ENCODE data around the gene SLC12A4.

SLC12A4 gene

DNA sequence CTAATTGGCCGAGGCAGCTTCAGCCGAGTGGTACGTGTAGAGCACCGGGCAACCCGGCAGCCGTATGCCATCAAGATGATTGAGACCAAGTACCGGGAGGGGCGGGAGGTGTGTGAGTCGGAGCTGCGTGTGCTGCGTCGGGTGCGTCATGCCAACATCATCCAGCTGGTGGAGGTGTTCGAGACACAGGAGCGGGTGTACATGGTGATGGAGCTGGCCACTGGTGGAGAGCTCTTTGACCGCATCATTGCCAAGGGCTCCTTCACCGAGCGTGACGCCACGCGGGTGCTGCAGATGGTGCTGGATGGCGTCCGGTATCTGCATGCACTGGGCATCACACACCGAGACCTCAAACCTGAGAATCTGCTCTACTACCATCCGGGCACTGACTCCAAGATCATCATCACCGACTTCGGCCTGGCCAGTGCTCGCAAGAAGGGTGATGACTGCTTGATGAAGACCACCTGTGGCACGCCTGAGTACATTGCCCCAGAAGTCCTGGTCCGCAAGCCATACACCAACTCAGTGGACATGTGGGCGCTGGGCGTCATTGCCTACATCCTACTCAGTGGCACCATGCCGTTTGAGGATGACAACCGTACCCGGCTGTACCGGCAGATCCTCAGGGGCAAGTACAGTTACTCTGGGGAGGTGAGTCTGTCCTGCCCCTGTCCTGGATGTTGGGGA, 59.2 kb downstream of the SLC12A4 start:
- TF ChIP-seq, protein P1, sequence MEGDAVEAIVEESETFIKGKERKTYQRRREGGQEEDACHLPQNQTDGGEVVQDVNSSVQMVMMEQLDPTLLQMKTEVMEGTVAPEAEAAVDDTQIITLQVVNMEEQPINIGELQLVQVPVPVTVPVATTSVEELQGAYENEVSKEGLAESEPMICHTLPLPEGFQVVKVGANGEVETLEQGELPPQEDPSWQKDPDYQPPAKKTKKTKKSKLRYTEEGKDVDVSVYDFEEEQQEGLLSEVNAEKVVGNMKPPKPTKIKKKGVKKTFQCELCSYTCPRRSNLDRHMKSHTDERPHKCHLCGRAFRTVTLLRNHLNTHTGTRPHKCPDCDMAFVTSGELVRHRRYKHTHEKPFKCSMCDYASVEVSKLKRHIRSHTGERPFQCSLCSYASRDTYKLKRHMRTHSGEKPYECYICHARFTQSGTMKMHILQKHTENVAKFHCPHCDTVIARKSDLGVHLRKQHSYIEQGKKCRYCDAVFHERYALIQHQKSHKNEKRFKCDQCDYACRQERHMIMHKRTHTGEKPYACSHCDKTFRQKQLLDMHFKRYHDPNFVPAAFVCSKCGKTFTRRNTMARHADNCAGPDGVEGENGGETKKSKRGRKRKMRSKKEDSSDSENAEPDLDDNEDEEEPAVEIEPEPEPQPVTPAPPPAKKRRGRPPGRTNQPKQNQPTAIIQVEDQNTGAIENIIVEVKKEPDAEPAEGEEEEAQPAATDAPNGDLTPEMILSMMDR (IDR thresholded peaks at IDR 0.05; ENCODE audit: insufficient read depth, low read length, poor library complexity, severe bottlenecking), result no peak
- Histone ChIP-seq H3K27me3 (replicated peaks; ENCODE audit: control insufficient read depth, insufficient read depth, low read length) (no peaks in the 10 kb centered on the region), H3K36me3 (ENCODE audit: control insufficient read depth, insufficient read depth, low read length) (peaks cover 9% of the 10 kb centered on the region), H3K4me3 (replicated peaks; ENCODE audit: low read depth, low read length) (no peak overlapping the region)
- DNase-seq (ENCODE audit: extremely low read depth, insufficient read length), result no peak

DNA sequence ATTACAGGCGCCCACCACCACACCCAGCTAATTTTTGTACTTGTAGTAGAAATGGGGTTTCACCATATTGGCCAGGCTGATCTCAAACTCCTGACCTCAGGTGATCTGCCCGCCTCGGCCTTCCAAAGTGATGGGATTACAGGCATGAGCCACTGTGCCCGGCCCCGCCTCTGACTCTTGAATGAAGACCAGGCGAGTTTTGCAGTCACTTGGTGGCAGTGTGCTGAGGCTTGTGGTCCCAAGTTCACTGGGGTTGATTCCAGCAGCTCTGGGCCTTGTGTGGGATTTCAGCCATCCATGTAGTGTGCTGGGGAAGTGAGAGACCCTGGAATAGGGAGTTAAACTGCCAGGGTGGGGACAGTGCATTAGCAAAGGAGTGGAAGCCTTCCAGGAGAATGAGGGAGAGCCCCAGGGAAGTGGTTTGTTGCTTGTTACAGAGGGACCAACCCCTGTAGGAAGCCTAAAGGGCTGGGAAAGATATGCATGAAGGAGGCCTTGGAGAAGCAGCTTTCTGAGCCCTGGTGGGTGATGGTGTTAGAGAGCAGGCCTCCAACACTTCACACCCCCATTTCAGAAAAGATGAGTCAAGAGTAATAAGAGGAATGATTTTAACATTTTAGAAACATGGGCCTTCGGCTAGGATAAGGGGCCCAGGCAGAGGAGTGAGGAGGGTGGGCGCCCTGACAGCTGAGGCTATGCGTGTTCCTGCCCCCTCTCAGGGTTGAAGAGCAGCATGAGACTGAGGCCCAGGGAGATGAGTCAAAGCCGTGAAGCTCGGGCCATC, 60.8 kb downstream of the SLC12A4 start:
- TF ChIP-seq, protein P1 (IDR thresholded peaks at IDR 0.05; ENCODE audit: insufficient read depth, low read length, poor library complexity, severe bottlenecking), result no peak
- DNase-seq (ENCODE audit: extremely low read depth, insufficient read length), result no peak
- H3K27me3 ChIP-seq (replicated peaks; ENCODE audit: control insufficient read depth, insufficient read depth, low read length), result no peaks in the 10 kb centered on the region
- no peak overlapping the region for H3K4me3 ChIP-seq (replicated peaks; ENCODE audit: low read depth, low read length)
- H3K36me3 ChIP-seq (ENCODE audit: control insufficient read depth, insufficient read depth, low read length), result peaks cover 9% of the 10 kb centered on the region

DNA sequence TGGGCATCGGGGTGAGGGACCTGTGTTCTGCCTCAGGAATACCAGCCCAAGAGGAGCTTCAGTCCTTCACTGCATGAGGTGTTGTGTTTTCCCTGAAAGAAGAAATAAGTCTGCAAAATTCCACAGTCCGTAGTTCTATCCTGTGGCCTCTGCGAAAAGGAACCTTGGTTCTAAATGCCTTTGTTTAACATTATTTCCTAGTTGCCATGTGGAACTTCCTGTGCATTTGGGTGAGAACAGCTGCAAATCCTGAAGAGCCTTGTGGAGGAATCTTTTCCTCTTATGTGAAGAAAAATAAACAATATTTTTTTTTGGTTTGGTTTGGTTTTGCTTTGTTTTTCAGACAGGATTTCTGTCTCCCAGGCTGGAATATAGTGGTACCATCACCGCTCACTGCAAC, 65.6 kb downstream of the SLC12A4 start:
- H3K4me3 ChIP-seq (replicated peaks; ENCODE audit: low read depth, low read length), result no peak overlapping the region
- TF ChIP-seq, protein P1 (IDR thresholded peaks at IDR 0.05; ENCODE audit: insufficient read depth, low read length, poor library complexity, severe bottlenecking), result no peak
- no peaks in the 10 kb centered on the region for H3K27me3 ChIP-seq (replicated peaks; ENCODE audit: control insufficient read depth, insufficient read depth, low read length)
- no peaks in the 10 kb centered on the region for H3K36me3 ChIP-seq (ENCODE audit: control insufficient read depth, insufficient read depth, low read length)
- DNase-seq (ENCODE audit: extremely low read depth, insufficient read length), result no peak

DNA sequence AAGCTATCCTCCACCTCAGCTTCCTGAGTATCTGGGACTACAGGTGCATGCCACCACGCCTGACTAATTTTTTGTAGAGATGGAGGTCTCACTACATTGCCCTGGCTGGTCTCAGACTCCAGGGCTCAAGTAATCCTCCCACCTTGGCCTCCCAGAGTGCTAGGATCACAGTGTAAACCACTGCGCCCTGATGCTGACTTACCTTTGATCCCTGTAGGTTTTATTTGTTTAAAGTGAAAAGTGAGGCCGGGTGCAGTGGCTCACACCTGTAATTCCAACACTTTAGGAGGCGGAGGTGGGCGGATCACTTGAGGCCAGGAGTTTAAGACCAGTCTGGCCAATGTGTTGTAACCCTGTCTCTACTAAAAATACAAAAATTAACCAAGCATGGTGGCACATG, 66.7 kb downstream of the SLC12A4 start:
- TF ChIP-seq, protein P1 (IDR thresholded peaks at IDR 0.05; ENCODE audit: insufficient read depth, low read length, poor library complexity, severe bottlenecking), result no peak
- H3K36me3 ChIP-seq (ENCODE audit: control insufficient read depth, insufficient read depth, low read length), result no peaks in the 10 kb centered on the region
- DNase-seq (ENCODE audit: extremely low read depth, insufficient read length), result no peak
- no peaks in the 10 kb centered on the region for H3K27me3 ChIP-seq (replicated peaks; ENCODE audit: control insufficient read depth, insufficient read depth, low read length)
- no peak overlapping the region for H3K4me3 ChIP-seq (replicated peaks; ENCODE audit: low read depth, low read length)

DNA sequence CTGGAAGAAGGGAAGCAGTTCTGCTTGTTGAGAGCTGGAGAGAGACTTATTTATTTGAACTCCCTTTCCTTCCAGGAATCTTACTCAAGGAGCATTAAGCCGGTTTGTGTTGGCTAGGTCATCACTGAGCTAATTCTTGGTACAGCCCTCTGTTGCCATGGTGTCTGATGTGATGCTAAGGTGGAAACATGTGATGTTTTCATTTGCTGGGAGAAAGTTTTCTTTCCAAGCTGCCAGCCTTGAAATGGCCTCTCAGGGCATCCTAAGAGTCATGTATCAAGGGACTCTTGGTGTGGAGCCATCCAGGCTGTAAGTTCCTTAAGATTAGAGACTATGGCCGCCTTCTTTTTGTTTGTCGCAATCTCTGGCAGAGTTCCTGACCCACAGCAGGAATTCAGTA, 71.2 kb downstream of the SLC12A4 start:
- H3K4me3 ChIP-seq (replicated peaks; ENCODE audit: low read depth, low read length), result no peak overlapping the region
- TF ChIP-seq, protein P1 (IDR thresholded peaks at IDR 0.05; ENCODE audit: insufficient read depth, low read length, poor library complexity, severe bottlenecking), result no peak
- no peak for DNase-seq (ENCODE audit: extremely low read depth, insufficient read length)
- H3K27me3 ChIP-seq (replicated peaks; ENCODE audit: control insufficient read depth, insufficient read depth, low read length), result no peaks in the 10 kb centered on the region
- H3K36me3 ChIP-seq (ENCODE audit: control insufficient read depth, insufficient read depth, low read length), result no peaks in the 10 kb centered on the region
